Measurements from ENCODE around the gene CLN3. TPM values are rescaled to one million over a fixed set of nuclear protein-coding genes. Genes with fewer than 3 reads are reported as not detected.

CLN3 gene
- total and polyA plus RNA-seq, 2 of the 13 experiments (the other 11 are each of a cell fraction or from before 2014, with no cell fraction given) = 23.4 to 46.8 TPM

GRCh38 chr16:28526201-28527099, 34.6 kb upstream of the CLN3 start (continued):
- TF ChIP-seq PRDM10 (CRISPR knock-in tag; IDR thresholded peaks at IDR 0.05; ENCODE audit: low read depth) = peak; percentile 84
- TF ChIP-seq NR2C2 (CRISPR knock-in tag; IDR thresholded peaks at IDR 0.05; ENCODE audit: borderline replicate concordance) = peak; percentile 85
- TF ChIP-seq USF2 (IDR thresholded peaks at IDR 0.05; ENCODE audit: low read depth, low read length) = no peak
- TF ChIP-seq USF2 (CRISPR knock-in tag; IDR thresholded peaks at IDR 0.05; ENCODE audit: borderline replicate concordance) = no peak; the same call in 1 of the 2 replicates
- TF ChIP-seq RELA (CRISPR knock-in tag; IDR thresholded peaks at IDR 0.05) = 0 out of 2 replicates have a peak, but pooled peaks have one; percentile 22
- TF ChIP-seq RARA (CRISPR knock-in tag; IDR thresholded peaks at IDR 0.05) = peak; percentile 95
- peak; percentile 68; the same call in 1 of the 2 replicates for TF ChIP-seq KMT2A (CRISPR knock-in tag; IDR thresholded peaks at IDR 0.05)
- TF ChIP-seq ZNF383 (CRISPR knock-in tag; IDR thresholded peaks at IDR 0.05; ENCODE audit: borderline replicate concordance) = 0 out of 2 replicates have a peak, but pooled peaks have one; percentile 77
- TF ChIP-seq SRSF9 (IDR thresholded peaks at IDR 0.05; ENCODE audit: borderline replicate concordance, insufficient read depth, low read depth, low read length, poor library complexity, severe bottlenecking) = no peak
- TF ChIP-seq TRAFD1 (CRISPR knock-in tag; IDR thresholded peaks at IDR 0.05; ENCODE audit: borderline replicate concordance) = no peak; the same call in 1 of the 2 replicates
- TF ChIP-seq ZNF275 (CRISPR knock-in tag; IDR thresholded peaks at IDR 0.05; ENCODE audit: borderline replicate concordance) = 0 out of 2 replicates have a peak, but pooled peaks have one; percentile 22
- TF ChIP-seq ZHX1 (CRISPR knock-in tag; IDR thresholded peaks at IDR 0.05; ENCODE audit: low read depth) = no peak; the same call in 1 of the 2 replicates
- no peak for TF ChIP-seq RBAK (CRISPR knock-in tag; IDR thresholded peaks at IDR 0.05)

Measured in HepG2 (cell line).